Endothelial cell of umbilical vein (primary cell): ENCODE results near the gene LY9. TPM values are rescaled to one million over a fixed set of nuclear protein-coding genes. Genes with fewer than 3 reads are reported as not detected.

Experiments
- BruUV-seq: library from RNA; stranded (reverse); fragments of 400-500 nt; replicated peaks from 2 replicates; lab custom pipeline; 2021; lab: Mats Ljungman, UMichigan
- CTCF ChIA-PET: fragments of 300-600, 350-600 bp; sonication (Branson Sonifier 250); formaldehyde crosslinking; loops from one replicate; lab custom pipeline; 2021; ENCODE audit warnings: antibody characterized with exemption, inconsistent platforms; lab: Charles Lee
- POLR2A ChIA-PET: fragments of 300-600, 350-600 bp; sonication (Branson Sonifier 250); formaldehyde crosslinking; loops from one replicate; lab custom pipeline; 2021; ENCODE audit warnings: antibody characterized with exemption, inconsistent platforms; lab: Charles Lee
- DNase-seq: peaks from one replicate; pipeline ENCODE4 v3.0.0-alpha.2; 2011; ENCODE audit warnings: low read depth, low spot score
- FAIRE-seq: peaks from 2 replicates; lab custom pipeline; 2011; peaks lifted over from hg19 to GRCh38; lab: Jason Lieb, UNC
- H2AFZ ChIP-seq: 2 replicates; pipeline ENCODE4 v1.6.0; 2012; ENCODE audit warnings: low read depth, low read length, control low read depth, inconsistent platforms
- H3K27ac ChIP-seq: 2 replicates; pipeline ENCODE4 v1.5.1; 2011; ENCODE audit warnings: low read depth, mild to moderate bottlenecking, control low read depth, low read length, moderate library complexity; ENCODE audit not compliant: insufficient read depth
- H3K27me3 ChIP-seq, 2 experiments: 2 replicates each; pipeline versions ENCODE4 v1.6.0 to v1.6.1; 2011; ENCODE audit warnings: low read length in 2 of 2, mixed read lengths in 1 of 2; ENCODE audit not compliant: control insufficient read depth in 2 of 2, insufficient read depth in 2 of 2
- H3K36me3 ChIP-seq, 2 experiments: 2 replicates in 1 of 2; 3 replicates in 1 of 2; pipeline ENCODE4 v1.5.1; 2011; ENCODE audit warnings: low read length in 2 of 2, mild to moderate bottlenecking in 1 of 2, moderate library complexity in 1 of 2; ENCODE audit not compliant: control insufficient read depth in 2 of 2, insufficient read depth in 2 of 2; ENCODE audit errors: extremely low read depth in 1 of 2
- H3K4me1 ChIP-seq: 3 replicates; pipeline ENCODE4 v1.5.1; 2011; ENCODE audit warnings: mild to moderate bottlenecking, low read length; ENCODE audit not compliant: control insufficient read depth, insufficient read depth; ENCODE audit errors: extremely low read depth
- H3K4me2 ChIP-seq: 2 replicates; pipeline ENCODE4 v1.6.1; 2011; ENCODE audit warnings: low read length, control low read depth, mixed read lengths; ENCODE audit not compliant: insufficient read depth
- H3K4me3 ChIP-seq, 3 experiments: fragments of 200-600 bp in 1 of 3; sonication (generic), shearing (Covaris generic) in 1 of 3; replicated peaks in 1 of 3; 2 replicates each; pipeline ENCODE4 v1.5.1; 2011 to 2016; ENCODE audit warnings: control low read depth in 3 of 3, low read length in 3 of 3, mild to moderate bottlenecking in 2 of 3, inconsistent platforms in 1 of 3, low read depth in 1 of 3, moderate library complexity in 1 of 3; ENCODE audit not compliant: insufficient read depth in 1 of 3
- H3K79me2 ChIP-seq: 2 replicates; pipeline ENCODE4 v1.6.0; 2012; ENCODE audit warnings: low read length, inconsistent platforms; ENCODE audit not compliant: control insufficient read depth, insufficient read depth
- H3K9ac ChIP-seq: replicated peaks from 2 replicates; pipeline ENCODE3; 2011; ENCODE audit warnings: low read length, control low read depth; ENCODE audit not compliant: insufficient read depth; ENCODE audit errors: extremely low read depth
- H3K9me1 ChIP-seq: replicated peaks from 3 replicates; pipeline ENCODE4 v1.6.0; 2011; ENCODE audit warnings: mild to moderate bottlenecking, low read length; ENCODE audit not compliant: control insufficient read depth, insufficient read depth; ENCODE audit errors: extremely low read depth
- H3K9me3 ChIP-seq: replicated peaks from 2 replicates; pipeline ENCODE4 v1.5.1; 2012; ENCODE audit warnings: low read length, inconsistent platforms; ENCODE audit not compliant: control insufficient read depth, insufficient read depth
- H4K20me1 ChIP-seq: replicated peaks from 2 replicates; pipeline ENCODE3; 2011; ENCODE audit warnings: mild to moderate bottlenecking, low read length; ENCODE audit not compliant: control insufficient read depth, insufficient read depth; ENCODE audit errors: extremely low read depth
- EZH2 ChIP-seq: IDR thresholded peaks from 2 replicates; pipeline ENCODE4 v1.6.1; 2012; ENCODE audit warnings: borderline replicate concordance, low read depth, mild to moderate bottlenecking, moderate library complexity, low read length, inconsistent platforms; ENCODE audit not compliant: severe bottlenecking
- FOS ChIP-seq: IDR thresholded peaks from 2 replicates; pipeline ENCODE4 v1.6.1; 2011; ENCODE audit warnings: mild to moderate bottlenecking, low read length, moderate library complexity, borderline replicate concordance; ENCODE audit not compliant: insufficient read depth
- GATA2 ChIP-seq: IDR thresholded peaks from 2 replicates; pipeline ENCODE4 v1.7.0; 2011; ENCODE audit warnings: low read depth, mild to moderate bottlenecking, moderate library complexity, mixed read lengths, low read length; ENCODE audit not compliant: insufficient read length, insufficient read depth
- JUN ChIP-seq: IDR thresholded peaks from 2 replicates; pipeline ENCODE4 v1.6.1; 2011; ENCODE audit warnings: borderline replicate concordance, low read depth; ENCODE audit not compliant: insufficient read length, insufficient read depth
- MYC ChIP-seq: IDR thresholded peaks from one replicate; pipeline ENCODE4 v1.6.1; 2011; ENCODE audit warnings: mild to moderate bottlenecking, low read depth, low read length
- POLR2A ChIP-seq: IDR thresholded peaks from 2 replicates; pipeline ENCODE4 v1.6.1; 2012; ENCODE audit warnings: low read depth, mild to moderate bottlenecking, control low read depth, low read length
- POLR2AphosphoS5 ChIP-seq: IDR thresholded peaks from 2 replicates; pipeline ENCODE4 v1.6.1; 2012; ENCODE audit warnings: low read depth, mild to moderate bottlenecking, control low read depth, low read length, moderate library complexity; ENCODE audit not compliant: insufficient read depth
- dilution Hi-C: fragments of 300-500 bp; cut with MboI; formaldehyde crosslinking; loops from one replicate; pipeline ENCODE4 v1.15.0; 2019; ENCODE audit warnings: low sequenced_read_pairs; ENCODE audit not compliant: extremely low pct_ligation_motif_present
- intact Hi-C: fragments of 100-400 bp; cut with micrococcal nuclease; formaldehyde crosslinking; loops from one replicate; pipeline ENCODE4 v1.10.0; 2022
- polyA plus RNA-seq, 4 experiments: library from polyadenylated mRNA; depleted of rRNA in 3 of 4; stranded (reverse) in 3 of 4; unstranded in 1 of 4; fragments of >200 nt; gene quantifications; 2 replicates each; pipeline versions ENCODE4 v1.2.1 to v1.2.3, GENCODE V29; 2011 to 2012; ENCODE audit warnings: missing spikeins in 1 of 4
- total RNA-seq: library from RNA; stranded (reverse); gene quantifications from 2 replicates; pipeline ENCODE4 v1.2.3, GENCODE V29; 2021
- TF ChIP-seq, protein P1 (sequence below): IDR thresholded peaks from 2 replicates; pipeline ENCODE4 v1.6.1; 2011; ENCODE audit not compliant: insufficient read depth, insufficient read length
- TF ChIP-seq, protein P2 (sequence below), 2 donors: IDR thresholded peaks; 1 replicate in 1 of 2; 2 replicates in 1 of 2; pipeline ENCODE4 v1.5.1; 2011; ENCODE audit warnings: low read length in 2 of 2, mild to moderate bottlenecking in 2 of 2, moderate library complexity in 2 of 2, control low read depth in 1 of 2, inconsistent platforms in 1 of 2, low read depth in 1 of 2; ENCODE audit not compliant: insufficient read depth in 1 of 2; ENCODE audit errors: extremely low read depth in 1 of 2

The LY9 gene
- total and polyA plus RNA-seq, 2 donors (not counting 3 experiments of a cell fraction or from before 2014, with no cell fraction given) = not detected

DNA sequence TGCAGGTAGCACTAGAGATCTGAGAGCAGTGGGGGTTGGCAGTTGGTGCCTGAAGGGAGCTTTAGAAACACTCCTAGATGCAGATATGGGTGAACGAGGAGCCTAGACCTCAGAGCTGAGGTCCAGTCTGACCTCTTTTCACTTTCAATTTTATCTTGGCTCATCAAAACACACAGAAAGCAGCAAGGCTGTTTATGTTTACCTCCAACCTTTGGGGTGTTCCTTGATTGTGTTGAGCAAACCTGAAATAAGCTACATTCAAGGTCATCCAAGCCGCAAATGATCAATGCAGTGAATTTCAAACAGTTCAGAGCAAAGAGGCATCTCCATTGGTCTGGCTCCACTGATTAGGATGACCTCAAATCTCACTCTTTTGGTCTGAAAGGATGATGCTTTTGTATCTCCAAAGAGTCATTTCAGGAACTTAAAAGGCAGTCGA, 1.3 kb downstream of the LY9 start:
- no peak overlapping the region for H3K4me3 ChIP-seq
- no peaks in the 10 kb centered on the region for H3K9me3 ChIP-seq
- ChIA-PET CTCF (no interaction called here), POLR2A (no interaction called here)
- H3K9me1 ChIP-seq = no peaks in the 10 kb centered on the region
- TF ChIP-seq POLR2A = no peak
- TF ChIP-seq, protein P1, sequence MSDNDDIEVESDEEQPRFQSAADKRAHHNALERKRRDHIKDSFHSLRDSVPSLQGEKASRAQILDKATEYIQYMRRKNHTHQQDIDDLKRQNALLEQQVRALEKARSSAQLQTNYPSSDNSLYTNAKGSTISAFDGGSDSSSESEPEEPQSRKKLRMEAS = no peak
- no peak for TF ChIP-seq GATA2
- TF ChIP-seq JUN = no peak
- TF ChIP-seq EZH2 = no peak
- TF ChIP-seq, protein P2, sequence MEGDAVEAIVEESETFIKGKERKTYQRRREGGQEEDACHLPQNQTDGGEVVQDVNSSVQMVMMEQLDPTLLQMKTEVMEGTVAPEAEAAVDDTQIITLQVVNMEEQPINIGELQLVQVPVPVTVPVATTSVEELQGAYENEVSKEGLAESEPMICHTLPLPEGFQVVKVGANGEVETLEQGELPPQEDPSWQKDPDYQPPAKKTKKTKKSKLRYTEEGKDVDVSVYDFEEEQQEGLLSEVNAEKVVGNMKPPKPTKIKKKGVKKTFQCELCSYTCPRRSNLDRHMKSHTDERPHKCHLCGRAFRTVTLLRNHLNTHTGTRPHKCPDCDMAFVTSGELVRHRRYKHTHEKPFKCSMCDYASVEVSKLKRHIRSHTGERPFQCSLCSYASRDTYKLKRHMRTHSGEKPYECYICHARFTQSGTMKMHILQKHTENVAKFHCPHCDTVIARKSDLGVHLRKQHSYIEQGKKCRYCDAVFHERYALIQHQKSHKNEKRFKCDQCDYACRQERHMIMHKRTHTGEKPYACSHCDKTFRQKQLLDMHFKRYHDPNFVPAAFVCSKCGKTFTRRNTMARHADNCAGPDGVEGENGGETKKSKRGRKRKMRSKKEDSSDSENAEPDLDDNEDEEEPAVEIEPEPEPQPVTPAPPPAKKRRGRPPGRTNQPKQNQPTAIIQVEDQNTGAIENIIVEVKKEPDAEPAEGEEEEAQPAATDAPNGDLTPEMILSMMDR (IDR thresholded peaks at IDR 0.05; ENCODE audit: extremely low read depth in 1 of 2, insufficient read depth in 1 of 2, low read depth in 1 of 2, low read length in 2 of 2) = no peak
- TF ChIP-seq POLR2AphosphoS5 = no peak
- TF ChIP-seq FOS = no peak
- no peak for TF ChIP-seq MYC
- H2AFZ ChIP-seq = no peak overlapping the region
- no peak for DNase-seq
- no peak overlapping the region for H3K27ac ChIP-seq
- intact Hi-C loops (no loop called here), dilution Hi-C loops (no loop called here)
- no peak overlapping the region for H3K4me2 ChIP-seq
- no peaks in the 10 kb centered on the region for H3K27me3 ChIP-seq
- no peaks in the 10 kb centered on the region for H3K4me1 ChIP-seq
- no peak overlapping the region for H3K9ac ChIP-seq
- BruUV-seq = no TSS peak
- no peak for FAIRE-seq
- no peaks in the 10 kb centered on the region for H4K20me1 ChIP-seq
- no peaks in the 10 kb centered on the region for H3K36me3 ChIP-seq
- H3K79me2 ChIP-seq = no peaks in the 10 kb centered on the region
